GM12878 (cell line): ENCODE results near the gene IER2. TPM values are rescaled to one million over a fixed set of nuclear protein-coding genes. Genes with fewer than 3 reads are reported as not detected.

Experiments
- ATAC-seq: fragments of 200-7000 bp; cut with Tn5 transposase; 3 replicates; pipeline ENCODE4 v1.9.1; 2020; ENCODE audit warnings: mild to moderate bottlenecking, moderate library complexity
- BruUV-seq: library from RNA; stranded (reverse); fragments of 400-500 nt; replicated peaks from 2 replicates; lab custom pipeline; 2021; lab: Mats Ljungman, UMichigan
- CTCF ChIA-PET: fragments of 300-600 bp; sonication (Branson Sonifier 250); formaldehyde crosslinking; extraction: SDS; loops from one replicate; lab custom pipeline; 2021; ENCODE audit warnings: inconsistent platforms; lab: Yijun Ruan, JAX
- POLR2A ChIA-PET: fragments of 350-600 bp; formaldehyde crosslinking; extraction: SDS; loops from one replicate; lab custom pipeline; 2021; ENCODE audit warnings: inconsistent platforms; lab: Charles Lee
- RAD21 ChIA-PET: fragments of 300-600 bp; sonication (Branson Sonifier 250); formaldehyde crosslinking; loops from one replicate; lab custom pipeline; 2023; ENCODE audit warnings: antibody characterized with exemption; ENCODE audit not compliant: unreplicated experiment; lab: Charles Lee
- SMC1A ChIA-PET: fragments of 300-600 bp; sonication (Branson Sonifier 250); formaldehyde crosslinking; loops from one replicate; lab custom pipeline; 2023; ENCODE audit not compliant: unreplicated experiment, uncharacterized antibody; lab: Charles Lee
- DNase-seq: peaks from one replicate; pipeline ENCODE4 v3.0.0-alpha.2; 2011; ENCODE audit warnings: low read depth, low spot score
- FAIRE-seq: peaks from 3 replicates; lab custom pipeline; 2011; peaks lifted over from hg19 to GRCh38; lab: Jason Lieb, UNC
- H2AFZ ChIP-seq: 2 replicates; pipeline ENCODE4 v1.6.0; 2011; ENCODE audit warnings: low read depth, low read length, control low read depth; ENCODE audit not compliant: control insufficient read depth
- H3K27ac ChIP-seq: 2 replicates; pipeline ENCODE4 v1.5.1; 2011; ENCODE audit warnings: control low read depth; ENCODE audit not compliant: control insufficient read depth, insufficient read depth
- H3K27me3 ChIP-seq, 2 experiments: replicated peaks in 1 of 2; 2 replicates each; pipeline versions ENCODE4 v1.6.0 to v1.6.1; 2011; ENCODE audit warnings: low read length in 1 of 2; ENCODE audit not compliant: control insufficient read depth in 2 of 2, insufficient read depth in 2 of 2
- H3K36me3 ChIP-seq, 2 experiments: 2 replicates each; pipeline ENCODE4 v1.5.1; 2011; ENCODE audit warnings: low read length in 1 of 2; ENCODE audit not compliant: control insufficient read depth in 2 of 2, insufficient read depth in 2 of 2
- H3K4me1 ChIP-seq: 2 replicates; pipeline ENCODE4 v1.6.1; 2011; ENCODE audit warnings: mild to moderate bottlenecking, low read length, moderate library complexity, mixed read lengths; ENCODE audit not compliant: control insufficient read depth, insufficient read depth
- H3K4me2 ChIP-seq: 2 replicates; pipeline ENCODE4 v1.6.0; 2011; ENCODE audit warnings: control low read depth; ENCODE audit not compliant: control insufficient read depth, insufficient read depth
- H3K4me3 ChIP-seq: fragments of 200-600 bp; sonication (generic); 2 replicates; pipeline ENCODE4 v1.5.1; 2016
- H3K79me2 ChIP-seq: 2 replicates; pipeline ENCODE4 v1.6.0; 2011; ENCODE audit warnings: low read length; ENCODE audit not compliant: control insufficient read depth, insufficient read depth
- H3K9ac ChIP-seq: 2 replicates; pipeline ENCODE4 v1.8.0; 2011; ENCODE audit warnings: low read length, control low read depth, mixed read lengths; ENCODE audit not compliant: control insufficient read depth, insufficient read depth
- H3K9me3 ChIP-seq: replicated peaks from 3 replicates; pipeline ENCODE4 v1.5.1; 2011; ENCODE audit warnings: mild to moderate bottlenecking, low read length; ENCODE audit not compliant: control insufficient read depth, insufficient read depth
- H4K20me1 ChIP-seq: 2 replicates; pipeline ENCODE4 v1.6.0; 2011; ENCODE audit not compliant: control insufficient read depth, insufficient read depth
- CHD1 ChIP-seq: IDR thresholded peaks from 2 replicates; pipeline ENCODE4 v1.6.1; 2012; ENCODE audit warnings: low read depth, low read length, improper control_type of control experiment
- EGR1 ChIP-seq, 2 experiments: IDR thresholded peaks; 1 replicate in 1 of 2; 2 replicates in 1 of 2; pipeline ENCODE4 v1.6.1; 2011 to 2012; ENCODE audit warnings: low read depth in 2 of 2, low read length in 2 of 2, borderline replicate concordance in 1 of 2, mild to moderate bottlenecking in 1 of 2, moderate library complexity in 1 of 2
- MEF2A ChIP-seq: IDR thresholded peaks from 2 replicates; pipeline ENCODE4 v1.6.1; 2011; ENCODE audit warnings: low read depth, mild to moderate bottlenecking, low read length, moderate library complexity; ENCODE audit not compliant: insufficient read depth
- NR2F1 ChIP-seq: fragments of 450-650 bp; conservative IDR thresholded peaks from 2 replicates; pipeline ENCODE4 v1.6.1; 2017; ENCODE audit warnings: mild to moderate bottlenecking
- RAD21 ChIP-seq: IDR thresholded peaks from 2 replicates; pipeline ENCODE4 v1.6.1; 2011; ENCODE audit warnings: mild to moderate bottlenecking, low read depth, low read length, moderate library complexity; ENCODE audit not compliant: insufficient read depth
- SMC3 ChIP-seq: IDR thresholded peaks from 2 replicates; pipeline ENCODE4 v1.6.1; 2011; ENCODE audit warnings: low read length, improper control_type of control experiment, borderline replicate concordance
- SREBF2 ChIP-seq: IDR thresholded peaks from 2 replicates; pipeline ENCODE4 v1.6.1; 2012; ENCODE audit warnings: mild to moderate bottlenecking, low read length
- WGBS: methylation state at CpG from one replicate; pipeline ENCODE4 v1.1.6; 2016; ENCODE audit warnings: low lambda C conversion rate; ENCODE audit not compliant: insufficient replicate concordance, insufficient coverage; ENCODE audit errors: missing lambda C conversion rate; 5-methylcytosine and 5-hydroxymethylcytosine counted together
- in situ Hi-C: fragments of 300-500 bp; cut with MboI; formaldehyde crosslinking; loops from 9 replicates; pipeline ENCODE4 v1.14.3; 2018; ENCODE audit warnings: mixed read lengths
- intact Hi-C: fragments of 100-400 bp; cut with micrococcal nuclease; formaldehyde crosslinking; loops from one replicate; pipeline ENCODE4 v1.14.2; 2022; ENCODE audit not compliant: unreplicated experiment
- polyA plus RNA-seq, 11 experiments: library from polyadenylated mRNA; depleted of rRNA in 4 of 11; unstranded in 6 of 11; stranded (reverse) in 5 of 11; fragments of >200 nt; fragmentation: Nextera tagmentation in 4 of 11; fragmentation: Illumina TruSeq in 1 of 11; extraction: Ambion mirVana in 4 of 11; extraction: Trizol in 1 of 11; gene quantifications; 1 replicate in 1 of 11; 2 replicates in 10 of 11; pipeline versions ENCODE4 v1.2.1 to v1.2.3, GENCODE V29; 2011 to 2016; ENCODE audit warnings: inconsistent platforms in 2 of 11, missing spikeins in 2 of 11, low read depth in 1 of 11
- total RNA-seq, 4 experiments: library from RNA; depleted of rRNA in 3 of 4; stranded (reverse); fragments of >200 nt in 3 of 4; fragmentation: Illumina TruSeq in 1 of 4; extraction: Trizol in 1 of 4; gene quantifications; 2 replicates each; pipeline versions ENCODE4 v1.2.1 to v1.2.3, GENCODE V29; 2013 to 2021
- TF ChIP-seq, protein P1 (sequence below), 3 experiments: IDR thresholded peaks in 2 of 3; conservative IDR thresholded peaks in 1 of 3; 2 replicates each; pipeline ENCODE4 v1.5.1; 2011; ENCODE audit warnings: low read depth in 3 of 3, low read length in 3 of 3, mild to moderate bottlenecking in 3 of 3, control low read depth in 2 of 3, moderate library complexity in 2 of 3, inconsistent platforms in 1 of 3, mixed read lengths in 1 of 3; ENCODE audit not compliant: control insufficient read depth in 2 of 3, insufficient read depth in 1 of 3; ENCODE audit errors: extremely low read depth in 1 of 3

The IER2 gene
- total and polyA plus RNA-seq, 10 of the 15 experiments (the other 5 are each of a cell fraction or from before 2014, with no cell fraction given): 2.8 to 94.5 (median 24.9) TPM

GRCh38 chr19:13195678-13196077 is 45.5 kb downstream of the IER2 start:
- WGBS: 24% methylated on average over 11 of the region's 11 CpGs
- 0 out of 2 replicates have a peak, but pooled peaks have one; percentile 11 for TF ChIP-seq MEF2A
- TF ChIP-seq CHD1: no peak
- peak; percentile 81 for TF ChIP-seq RAD21
- no peak for TF ChIP-seq EGR1 (IDR thresholded peaks at IDR 0.05; ENCODE audit: borderline replicate concordance in 1 of 2, low read depth in 2 of 2, low read length in 2 of 2)
- TF ChIP-seq SMC3: peak; percentile 56
- TF ChIP-seq NR2F1: peak; percentile 42; the same call in 1 of the 2 replicates
- no peak for TF ChIP-seq SREBF2
- TF ChIP-seq, protein P1, sequence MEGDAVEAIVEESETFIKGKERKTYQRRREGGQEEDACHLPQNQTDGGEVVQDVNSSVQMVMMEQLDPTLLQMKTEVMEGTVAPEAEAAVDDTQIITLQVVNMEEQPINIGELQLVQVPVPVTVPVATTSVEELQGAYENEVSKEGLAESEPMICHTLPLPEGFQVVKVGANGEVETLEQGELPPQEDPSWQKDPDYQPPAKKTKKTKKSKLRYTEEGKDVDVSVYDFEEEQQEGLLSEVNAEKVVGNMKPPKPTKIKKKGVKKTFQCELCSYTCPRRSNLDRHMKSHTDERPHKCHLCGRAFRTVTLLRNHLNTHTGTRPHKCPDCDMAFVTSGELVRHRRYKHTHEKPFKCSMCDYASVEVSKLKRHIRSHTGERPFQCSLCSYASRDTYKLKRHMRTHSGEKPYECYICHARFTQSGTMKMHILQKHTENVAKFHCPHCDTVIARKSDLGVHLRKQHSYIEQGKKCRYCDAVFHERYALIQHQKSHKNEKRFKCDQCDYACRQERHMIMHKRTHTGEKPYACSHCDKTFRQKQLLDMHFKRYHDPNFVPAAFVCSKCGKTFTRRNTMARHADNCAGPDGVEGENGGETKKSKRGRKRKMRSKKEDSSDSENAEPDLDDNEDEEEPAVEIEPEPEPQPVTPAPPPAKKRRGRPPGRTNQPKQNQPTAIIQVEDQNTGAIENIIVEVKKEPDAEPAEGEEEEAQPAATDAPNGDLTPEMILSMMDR (IDR thresholded peaks at IDR 0.05 in 2 of 3, conservative IDR thresholded peaks at IDR 0.05 in 1 of 3; ENCODE audit: control insufficient read depth in 2 of 3, extremely low read depth in 1 of 3, insufficient read depth in 1 of 3, low read depth in 3 of 3, low read length in 3 of 3): peak; percentile 62 to 75 (median 75); a peak in 5 of 6 replicates
- in situ Hi-C loops: no loop called here

More at GRCh38 chr19:13195678-13196077, 45.5 kb downstream of the IER2 start:
- no peak for FAIRE-seq
- DNase-seq: no peak
- POLR2A ChIA-PET: interaction anchor here (1.0 to 1.1 kb wide), 4 partner anchors 14 to 67 kb away, joined by 3 to 4 read pairs (median 3); no protein-coding TSS in a partner anchor
- RAD21 ChIA-PET: interaction anchor here (0.5 to 2.1 kb wide), 14 partner anchors 10 to 234 kb away, joined by 3 to 25 read pairs (median 3); no protein-coding TSS in a partner anchor
- SMC1A ChIA-PET: interaction anchor here (0.7 to 2.6 kb wide), 12 partner anchors 10 to 80 kb away, joined by 3 to 16 read pairs (median 4); no protein-coding TSS in a partner anchor
- ATAC-seq: peak; percentile 88
- H3K9me3 ChIP-seq: no peaks in the 10 kb centered on the region
- no peak overlapping the region for H3K4me3 ChIP-seq
- H3K4me1 ChIP-seq: peaks cover 6% of the 10 kb centered on the region; the same call in 1 of the 2 replicates
- H3K9ac ChIP-seq: no peak overlapping the region
- H3K79me2 ChIP-seq: no peaks in the 10 kb centered on the region
- intact Hi-C loops: loop anchor here (1.0 kb wide), 1 partner anchor 67 kb away; no protein-coding TSS in a partner anchor
- no peak overlapping the region for H2AFZ ChIP-seq
- H3K27ac ChIP-seq: no peak overlapping the region
- no peak overlapping the region for H3K4me2 ChIP-seq
- H3K36me3 ChIP-seq: no peaks in the 10 kb centered on the region
- H3K27me3 ChIP-seq: no peaks in the 10 kb centered on the region
- BruUV-seq: no TSS peak
- H4K20me1 ChIP-seq: no peaks in the 10 kb centered on the region
- CTCF ChIA-PET: interaction anchor here (0.5 to 7.5 kb wide), 28 partner anchors 10 to 394 kb away, joined by 3 to 118 read pairs (median 6); partner anchors contain the start of genes IER2 and STX10
